ENCODE data around the gene MAN1C1. TPM values are rescaled to one million over a fixed set of nuclear protein-coding genes. Genes with fewer than 3 reads are reported as not detected.
A peak's percentile ranks its signal among the peaks of the same experiment; 100 is the strongest.

MAN1C1 gene
- total RNA-seq, 2 donors from 2014 or later, result 2.7 to 4.3 TPM

DNA sequence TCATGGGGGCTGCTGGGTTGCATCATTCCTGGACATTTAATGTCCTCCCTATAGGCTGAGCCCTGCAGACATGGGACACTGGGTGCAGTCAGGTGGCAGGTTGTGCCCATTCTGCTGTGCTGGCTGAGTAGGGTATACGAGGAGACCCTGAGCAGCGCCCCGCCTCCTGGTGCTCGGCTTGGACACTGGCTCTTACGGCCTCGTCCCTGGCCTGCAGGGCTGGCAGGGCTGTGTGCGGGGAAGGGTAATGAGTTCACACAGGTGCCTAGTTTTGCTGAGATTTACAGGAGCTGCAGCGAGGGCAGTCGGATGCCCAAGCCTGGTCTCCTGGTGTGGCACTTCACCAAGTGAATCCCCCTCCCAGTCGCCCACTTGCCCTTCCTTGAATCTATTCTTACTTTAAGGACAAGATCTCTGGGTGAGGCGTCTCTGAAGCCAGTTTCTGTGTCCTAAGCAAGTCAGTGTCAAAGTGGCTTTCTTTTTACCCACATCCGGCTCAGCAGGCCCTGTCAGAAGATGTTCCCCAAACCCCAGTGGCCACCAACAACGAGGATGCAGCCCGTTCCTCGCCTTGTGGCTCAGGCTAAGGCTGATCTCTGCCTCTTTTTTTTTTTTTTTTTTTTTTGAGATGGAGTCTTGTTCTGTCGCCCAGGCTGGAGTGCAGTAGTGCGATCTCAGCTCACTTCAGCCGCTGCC, 73.2 kb downstream of the MAN1C1 start:
- TF ChIP-seq CTCF (IDR thresholded peaks at IDR 0.05), result no peak
- Histone ChIP-seq H3K9ac (ENCODE audit: low read depth in 2 of 2, low read length in 2 of 2) (no peak overlapping the region), H3K9me3 (no peaks in the 10 kb centered on the region), H3K4me1 (no peaks in the 10 kb centered on the region), H3K27me3 (no peaks in the 10 kb centered on the region), H3K27ac (no peak overlapping the region), H3K4me3 (no peak overlapping the region), H3K36me3 (no peaks in the 10 kb centered on the region)
- no peak for DNase-seq
- intact Hi-C loops (cut with DNase I), result loop anchor here (5.0 kb wide), 1 partner anchor 73 kb away; the partner anchor contains the start of gene MAN1C1

DNA sequence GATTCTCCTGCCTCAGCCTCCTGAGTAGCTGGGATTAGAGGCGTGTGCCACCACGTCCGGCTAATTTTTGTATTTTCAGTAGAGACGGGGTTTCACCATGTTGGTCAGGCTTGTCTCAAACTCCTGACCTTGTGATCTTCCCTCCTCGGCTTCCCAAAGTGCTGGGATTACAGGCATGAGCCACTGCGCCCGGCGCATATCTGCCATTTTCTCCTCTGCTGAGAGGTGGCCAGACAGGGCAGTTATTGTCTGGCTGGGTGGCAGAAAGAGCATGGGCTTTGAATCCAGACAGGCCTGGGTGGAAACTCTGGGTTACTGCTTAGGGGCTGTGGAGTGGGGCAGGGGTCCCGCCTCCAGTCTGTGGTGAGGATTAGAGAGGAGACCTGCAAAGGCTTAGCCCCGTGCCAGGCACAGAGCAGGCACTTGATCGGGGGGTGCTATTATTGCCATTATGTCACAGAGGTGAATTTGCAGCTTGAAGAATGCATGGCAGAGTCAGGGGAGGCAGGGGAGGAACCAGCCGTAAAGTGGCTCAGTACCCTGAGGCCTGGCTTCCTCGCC, 73.9 kb downstream of the MAN1C1 start:
- Histone ChIP-seq H3K9me3 (no peaks in the 10 kb centered on the region), H3K9ac (ENCODE audit: low read depth in 2 of 2, low read length in 2 of 2) (no peak overlapping the region), H3K4me3 (no peak overlapping the region), H3K27me3 (no peaks in the 10 kb centered on the region), H3K27ac (no peak overlapping the region), H3K36me3 (no peaks in the 10 kb centered on the region), H3K4me1 (no peaks in the 10 kb centered on the region)
- intact Hi-C loops (cut with DNase I), result loop anchor here (5.0 kb wide), 1 partner anchor 73 kb away; the partner anchor contains the start of gene MAN1C1
- no peak for DNase-seq
- no peak for TF ChIP-seq CTCF (IDR thresholded peaks at IDR 0.05)

- H3K27me3 ChIP-seq, result no peaks in the 10 kb centered on the region
- DNase-seq, result no peak
- no peak for TF ChIP-seq CTCF (IDR thresholded peaks at IDR 0.05)
- H3K27ac ChIP-seq, result no peak overlapping the region
- H3K9me3 ChIP-seq, result no peaks in the 10 kb centered on the region
- no peak overlapping the region for H3K9ac ChIP-seq (ENCODE audit: low read depth in 2 of 2, low read length in 2 of 2)
- H3K4me3 ChIP-seq, result no peak overlapping the region
- H3K4me1 ChIP-seq, result no peaks in the 10 kb centered on the region
- intact Hi-C loops (cut with DNase I), result loop anchor here (5.0 kb wide), 1 partner anchor 74 kb away; the partner anchor contains the start of gene MAN1C1
- H3K36me3 ChIP-seq, result no peaks in the 10 kb centered on the region
Measured at GRCh38 chr1:25691211-25691610, 74.6 kb downstream of the MAN1C1 start.

DNA sequence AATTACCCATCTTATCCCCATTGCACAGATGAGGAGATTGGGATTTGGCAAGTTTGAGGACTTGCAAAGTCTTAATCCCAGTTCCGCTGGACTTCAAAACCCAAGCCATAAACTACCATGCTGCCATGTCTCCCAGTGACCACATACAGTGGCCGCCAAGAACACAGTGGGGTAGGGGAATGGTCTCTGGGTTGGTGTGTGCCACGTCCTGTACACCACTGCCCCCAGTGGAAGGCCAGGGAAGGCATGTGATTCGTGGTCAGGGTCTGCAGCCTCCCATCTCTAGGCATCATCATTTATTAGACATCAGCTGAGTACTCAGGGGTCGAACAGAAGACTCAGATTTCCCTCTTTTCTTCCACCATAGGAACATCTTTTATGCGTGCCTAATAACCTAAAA, 76.0 kb downstream of the MAN1C1 start:
- intact Hi-C loops (cut with DNase I), result loop anchor here (5.0 kb wide), 1 partner anchor 75 kb away; the partner anchor contains the start of gene MAN1C1
- Histone ChIP-seq H3K27ac (no peak overlapping the region), H3K36me3 (no peaks in the 10 kb centered on the region), H3K27me3 (no peaks in the 10 kb centered on the region), H3K4me3 (no peak overlapping the region), H3K9ac (ENCODE audit: low read depth in 2 of 2, low read length in 2 of 2) (no peak overlapping the region), H3K9me3 (no peaks in the 10 kb centered on the region), H3K4me1 (no peaks in the 10 kb centered on the region)
- DNase-seq, result no peak
- TF ChIP-seq CTCF (IDR thresholded peaks at IDR 0.05), result peak; percentile 27

GRCh38 chr1:25694167-25695007, 77.8 kb downstream of the MAN1C1 start:
- no peaks in the 10 kb centered on the region for H3K36me3 ChIP-seq
- no peaks in the 10 kb centered on the region for H3K9me3 ChIP-seq
- no peak for TF ChIP-seq CTCF (IDR thresholded peaks at IDR 0.05)
- H3K4me1 ChIP-seq, result no peaks in the 10 kb centered on the region
- peak overlapping the region; percentile 46 for H3K27ac ChIP-seq
- intact Hi-C loops (cut with DNase I), result loop anchor here (5.0 kb wide), 1 partner anchor 77 kb away; the partner anchor contains the start of gene MAN1C1
- H3K27me3 ChIP-seq, result no peaks in the 10 kb centered on the region
- H3K4me3 ChIP-seq, result no peak overlapping the region
- peak; percentile 58 for DNase-seq
- peak overlapping the region in 1 of 2 donors; percentile 47 for H3K9ac ChIP-seq (ENCODE audit: low read depth in 2 of 2, low read length in 2 of 2)
